Stimulated activated CD4-positive, alpha-beta T cell treated with anti-CD3 and anti-CD28 coated beads, Interleukin-1b, Interleukin-23, amount 100 ng/mL, for 1 hour (primary cell): ENCODE results near the gene MS4A5.
"Not testable (repeated sequence)": the region's sequence is repeated elsewhere in the genome, so short reads cannot be mapped to it uniquely, and the experiment has no call there.

Experiments
- DNase-seq, 2 donors: peaks; one replicate each; pipeline ENCODE4 v3.0.0-alpha.2; 2020; ENCODE audit warnings: low read depth in 2 of 2

The MS4A5 gene, protein sequence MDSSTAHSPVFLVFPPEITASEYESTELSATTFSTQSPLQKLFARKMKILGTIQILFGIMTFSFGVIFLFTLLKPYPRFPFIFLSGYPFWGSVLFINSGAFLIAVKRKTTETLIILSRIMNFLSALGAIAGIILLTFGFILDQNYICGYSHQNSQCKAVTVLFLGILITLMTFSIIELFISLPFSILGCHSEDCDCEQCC

DNA sequence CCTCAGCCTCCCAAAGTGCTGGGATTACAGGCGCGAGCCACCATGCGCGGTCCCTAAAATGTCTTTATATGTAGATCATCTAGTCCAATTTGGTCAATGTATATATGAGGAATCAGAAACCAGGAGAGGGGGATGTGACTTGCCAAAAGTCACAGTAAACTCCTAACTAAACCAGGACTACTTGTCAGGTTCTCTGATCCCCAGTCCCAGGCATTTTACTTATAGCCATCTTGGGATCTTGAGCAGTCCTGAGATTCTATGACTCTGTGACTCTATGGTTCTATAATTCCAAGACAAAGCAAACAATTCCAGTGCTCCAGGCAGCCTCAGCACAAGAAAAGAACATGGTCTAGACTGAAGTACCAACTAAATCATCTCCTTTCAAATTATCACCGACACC is at the start of gene MS4A5:
MS4A5 (plus strand) TSS at position 301 of the 400 bp plus-strand sequence. CDS start 103 bp downstream, outside the sequence.
- DNase-seq, result no peak

DNA sequence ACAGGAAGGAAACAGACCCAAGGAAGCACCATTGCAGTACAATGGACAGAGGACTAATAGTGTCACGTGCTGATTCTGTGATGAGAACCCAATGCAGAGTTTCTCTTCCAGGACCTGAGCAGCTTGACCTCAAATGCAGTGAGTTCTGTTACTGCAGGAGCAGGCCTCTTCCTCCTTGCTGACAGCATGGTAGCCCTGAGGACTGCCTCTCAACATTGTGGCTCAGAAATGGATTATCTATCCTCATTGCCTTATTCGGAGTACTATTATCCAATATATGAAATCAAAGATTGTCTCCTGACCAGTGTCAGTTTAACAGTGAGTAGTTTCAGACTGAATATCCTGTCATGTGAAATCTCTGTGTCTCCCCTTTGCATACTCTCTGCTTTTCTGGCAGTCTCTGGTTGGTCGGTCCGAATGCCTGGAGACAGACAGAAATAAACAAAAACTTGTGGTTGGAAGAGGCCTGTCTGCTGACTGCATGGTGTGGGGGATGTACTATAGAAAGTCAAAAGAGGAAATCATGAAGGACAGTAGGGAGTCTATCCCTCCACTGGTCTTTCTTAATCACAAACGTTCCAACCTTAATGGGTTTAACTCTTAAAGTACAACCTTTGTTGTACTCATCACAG is 40.0 kb upstream of the MS4A5 start:
- no peak for DNase-seq

DNA sequence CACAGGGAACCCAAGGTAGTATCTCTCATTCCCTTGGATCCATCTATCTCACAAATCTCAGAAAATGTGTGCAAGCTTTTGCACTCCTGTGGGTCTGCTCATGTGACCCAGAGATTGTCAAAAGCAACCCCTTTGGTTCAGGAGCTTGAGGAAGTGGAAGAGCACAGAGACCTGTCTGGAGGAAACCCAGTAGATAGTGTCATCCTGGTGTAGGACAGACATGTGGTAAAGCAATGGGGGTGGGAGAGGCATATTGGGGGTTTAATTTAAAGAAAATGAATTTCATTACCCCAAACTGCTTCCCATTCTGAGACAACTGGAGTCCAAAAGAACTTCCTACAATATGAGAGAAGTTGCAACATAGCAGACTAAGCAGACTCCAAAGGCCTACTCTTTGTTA is 39.0 kb upstream of the MS4A5 start:
- DNase-seq, result no peak

DNA sequence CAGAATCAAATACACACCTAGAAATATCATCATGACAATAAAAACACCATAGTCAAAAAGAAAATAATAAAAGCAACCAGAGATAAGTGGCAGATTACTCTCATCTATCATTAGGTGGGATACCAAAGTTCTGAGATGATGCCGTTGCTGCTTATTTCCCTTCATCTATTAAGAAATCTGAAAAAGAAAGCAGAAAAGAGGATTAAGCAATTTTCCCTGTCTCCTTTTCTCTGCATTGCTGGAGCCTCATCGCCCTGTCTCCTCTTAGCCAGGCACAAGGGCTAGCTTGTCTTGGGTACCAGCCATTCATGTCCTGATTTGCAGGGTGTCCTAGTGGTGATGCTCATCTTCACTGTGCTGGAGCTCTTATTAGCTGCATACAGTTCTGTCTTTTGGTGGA is 37.0 kb upstream of the MS4A5 start:
- DNase-seq, result no peak

DNA sequence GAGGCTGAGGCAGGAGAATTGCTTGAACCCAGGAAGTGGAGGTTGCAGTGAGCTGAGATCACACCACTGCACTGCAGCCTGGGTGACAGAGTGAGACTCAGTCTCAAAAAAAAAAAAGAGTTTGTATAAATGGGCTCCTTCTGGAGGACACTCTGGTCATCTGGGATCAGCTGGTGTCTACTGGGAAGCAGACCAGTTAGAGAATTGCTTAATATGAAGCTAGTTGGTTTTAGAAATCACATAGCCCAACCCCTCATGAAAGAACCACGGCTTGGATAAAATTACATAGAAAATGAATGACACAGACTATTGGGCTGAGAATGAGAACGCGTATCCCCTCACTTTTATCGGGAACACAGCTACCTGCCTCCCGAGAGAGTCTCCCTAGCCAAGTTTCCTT is 36.4 kb upstream of the MS4A5 start:
- DNase-seq, result no peak

DNA sequence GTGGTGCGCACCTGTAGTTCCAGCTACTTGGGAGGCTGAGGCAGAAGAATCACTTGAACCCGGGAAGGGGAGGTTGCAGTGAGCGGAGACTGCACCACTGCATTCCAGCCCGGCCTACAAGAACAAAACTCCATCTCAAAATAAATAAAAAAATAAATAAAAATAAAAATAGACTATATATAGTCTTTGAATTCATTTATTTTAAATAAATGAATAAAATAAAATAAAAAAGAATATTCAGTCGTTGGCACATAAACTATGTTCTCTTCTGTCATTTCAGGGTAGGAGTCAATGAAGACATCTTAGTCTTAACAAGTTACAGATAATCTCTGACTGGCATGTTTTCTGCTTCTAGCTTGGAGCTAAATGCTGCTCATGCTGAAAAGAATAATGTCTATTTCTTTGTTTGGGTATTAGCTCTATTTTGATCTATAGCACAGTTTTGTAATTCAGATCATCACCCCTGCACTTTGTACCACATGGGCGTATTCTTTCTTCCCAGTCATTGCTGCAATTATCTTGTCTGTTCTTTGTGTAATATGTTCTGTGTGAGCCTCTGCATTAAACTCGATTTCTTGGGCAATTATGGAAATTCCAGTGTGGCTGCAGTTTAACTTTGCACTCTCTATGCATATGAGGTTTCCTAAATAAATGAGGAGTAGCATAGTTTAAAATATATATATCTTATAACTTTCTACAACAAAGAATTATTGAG is 34.5 kb upstream of the MS4A5 start:
- DNase-seq, result no peak

DNA sequence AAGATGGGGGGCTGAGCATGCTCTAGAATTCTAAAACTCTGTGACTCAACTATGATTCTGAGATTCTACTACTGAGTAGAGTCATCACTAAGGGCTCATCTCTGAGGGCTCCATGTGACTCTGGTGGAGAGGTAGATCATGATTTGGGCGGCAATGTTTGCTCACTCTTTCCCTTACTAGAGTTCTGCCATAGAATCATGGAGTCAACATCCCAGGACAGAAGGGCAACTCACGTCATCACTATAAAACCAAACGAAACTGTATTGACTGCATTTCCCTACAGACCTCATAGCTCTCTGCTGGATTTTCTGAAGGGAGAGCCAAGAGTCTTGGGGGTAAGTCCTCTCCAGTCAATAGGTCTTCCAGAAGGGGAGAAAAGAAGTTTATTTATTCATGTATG is 33.0 kb upstream of the MS4A5 start, which contains the start of gene MS4A14:
MS4A14 (plus strand) TSS at position 78 of the 400 bp plus-strand sequence; CDS start at position 198, 120 bp downstream.
- DNase-seq, result no peak

DNA sequence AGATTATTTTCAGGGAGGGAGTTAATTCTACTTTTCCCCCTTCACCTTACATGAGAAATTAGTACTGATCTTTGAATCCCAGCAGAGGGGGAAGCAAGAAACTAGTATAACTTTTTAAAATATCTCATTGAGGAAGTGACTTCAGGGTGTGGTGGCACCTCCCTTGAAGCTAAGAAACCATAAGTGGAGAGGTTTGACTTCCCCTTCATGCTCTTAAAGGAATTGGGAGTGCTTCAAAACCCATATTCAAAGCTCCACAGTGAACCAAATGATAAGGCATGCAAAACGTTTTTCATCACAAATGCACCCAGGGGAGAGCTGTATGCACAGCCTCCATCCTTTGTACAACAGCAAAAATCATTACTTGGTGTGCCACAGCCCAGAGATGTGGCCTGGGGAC is 32.6 kb upstream of the MS4A5 start:
- no peak for DNase-seq

DNA sequence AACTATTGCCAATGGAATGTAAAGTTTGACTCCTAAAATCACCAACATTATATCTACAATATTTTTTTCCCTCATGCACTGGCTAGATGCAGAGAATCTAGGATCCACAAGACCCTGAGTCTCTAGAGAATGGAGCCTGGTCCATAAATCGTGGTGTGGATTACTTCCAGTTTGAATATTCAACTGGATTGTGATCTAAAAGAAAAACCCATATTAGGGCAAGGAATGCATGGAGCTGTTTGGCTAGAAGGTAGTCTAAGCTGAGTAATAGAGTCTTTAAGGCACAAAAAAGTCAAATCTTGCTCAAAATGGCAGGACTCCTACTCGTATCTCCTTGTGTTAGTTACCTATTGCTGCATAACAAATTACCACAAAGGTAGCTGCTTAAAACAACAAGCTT is 9.4 kb upstream of the MS4A5 start:
- DNase-seq, result no peak

DNA sequence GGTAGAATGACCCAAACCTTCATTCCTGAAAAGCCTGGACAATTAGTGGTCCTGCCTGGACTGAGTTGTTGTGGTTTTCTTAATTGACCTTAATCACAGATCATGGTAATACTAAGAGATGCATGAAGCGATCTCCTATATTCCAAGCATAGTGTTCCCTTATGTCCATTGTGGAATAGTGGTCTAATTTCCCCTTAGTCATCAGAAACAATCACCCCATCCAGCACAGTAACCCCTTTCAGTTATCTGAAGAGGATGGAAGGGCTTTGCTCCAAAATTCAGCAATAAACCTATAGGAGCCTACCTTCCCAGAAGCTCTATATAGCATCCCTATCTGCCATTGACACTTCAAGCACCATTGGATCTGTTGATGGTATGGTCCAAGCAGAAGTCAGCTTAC is 6.8 kb upstream of the MS4A5 start:
- no peak for DNase-seq

DNA sequence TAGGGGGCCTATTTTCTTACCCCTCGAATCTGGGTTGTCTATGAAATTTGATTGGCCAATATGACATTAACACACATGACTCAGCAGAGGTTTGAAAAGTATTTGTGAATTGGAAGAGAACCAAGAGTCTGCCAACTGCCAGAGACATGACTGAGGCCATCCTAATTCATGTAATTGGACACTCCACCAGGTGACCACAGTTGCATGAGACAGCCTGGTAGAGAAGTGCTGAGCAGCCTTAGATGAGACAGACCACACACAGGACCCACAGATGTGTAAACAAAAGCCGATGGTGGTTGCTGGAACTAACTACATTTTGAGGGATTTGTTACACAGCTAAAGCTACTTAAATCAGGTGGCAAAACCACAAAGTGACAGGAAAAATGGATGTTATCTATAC is 855 bp upstream of the MS4A5 start:
- DNase-seq, result no peak

DNA sequence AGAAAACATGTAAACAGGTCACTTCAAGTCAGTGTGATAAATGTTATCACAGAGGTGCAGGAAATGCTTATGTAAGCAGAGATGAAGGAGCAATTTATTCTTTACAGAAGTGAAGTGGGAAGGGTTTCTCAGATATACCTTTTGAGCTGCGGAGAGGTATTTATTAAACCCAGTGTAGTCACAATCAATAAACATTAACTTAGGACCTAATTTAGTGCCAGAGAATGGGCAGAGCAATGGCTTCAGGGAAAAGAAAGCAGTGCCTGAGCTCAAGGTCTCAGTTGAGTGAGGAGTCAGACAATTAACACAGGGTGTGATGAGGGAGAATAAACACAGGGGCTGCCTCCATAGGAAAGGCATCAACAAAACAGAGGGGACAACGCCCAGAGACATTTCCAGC is 1.9 kb downstream of the MS4A5 start:
- DNase-seq, result no peak

DNA sequence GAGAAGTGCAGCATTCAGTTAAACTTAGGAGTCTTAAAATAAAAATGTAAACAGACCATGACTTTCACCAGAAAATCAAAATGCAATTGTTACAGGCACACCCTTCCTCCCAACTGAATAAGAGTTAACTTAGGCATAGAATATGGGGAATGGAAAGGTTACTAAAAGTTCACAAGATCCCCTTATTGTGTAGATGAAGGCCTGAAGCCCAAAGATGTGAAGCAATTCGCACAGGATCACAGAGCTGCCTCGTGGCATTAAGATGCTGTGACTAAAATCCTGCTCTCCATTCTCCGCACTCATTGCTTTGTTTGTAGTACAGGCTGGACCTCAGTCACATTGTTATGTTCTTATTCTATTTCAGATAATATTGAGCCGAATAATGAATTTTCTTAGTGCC is 4.0 kb downstream of the MS4A5 start:
- DNase-seq, result no peak

DNA sequence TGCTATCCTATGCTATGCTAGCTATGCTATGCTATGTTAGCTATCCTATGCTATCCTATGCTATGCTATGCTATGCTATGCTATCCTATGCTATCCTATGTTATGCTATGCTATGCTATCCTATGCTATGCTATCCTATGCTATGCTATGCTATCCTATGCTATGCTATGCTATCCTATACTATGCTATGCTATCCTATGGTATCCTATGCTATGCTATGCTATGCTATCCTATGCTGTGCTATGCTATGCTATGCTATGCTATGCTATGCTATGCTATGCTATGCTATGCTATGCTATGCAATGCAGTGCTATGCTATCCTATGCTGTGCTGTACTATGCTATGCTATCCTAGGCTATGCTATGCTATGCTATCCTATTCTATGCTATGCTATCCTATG is 17.7 kb downstream of the MS4A5 start:
- DNase-seq, result no peak

DNA sequence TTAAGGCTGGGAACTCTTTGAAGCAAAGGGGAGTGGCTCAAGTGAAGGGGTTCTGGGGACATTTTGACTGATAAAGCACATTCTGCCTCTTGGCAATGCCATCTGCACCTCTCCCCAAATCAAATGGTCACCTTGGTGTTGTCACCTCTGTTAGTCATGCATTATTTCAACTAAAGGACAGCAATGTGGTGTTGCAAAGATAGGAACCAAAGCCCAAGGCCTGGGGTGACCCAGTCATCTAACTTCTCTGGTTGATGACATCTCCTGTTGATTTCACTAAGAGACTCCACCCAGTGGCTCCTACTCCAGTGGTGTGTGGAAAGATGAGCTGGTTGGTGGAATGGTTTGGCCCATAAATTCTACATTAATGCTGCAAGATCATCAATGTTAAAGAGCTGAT is 18.5 kb downstream of the MS4A5 start:
- DNase-seq, result no peak

DNA sequence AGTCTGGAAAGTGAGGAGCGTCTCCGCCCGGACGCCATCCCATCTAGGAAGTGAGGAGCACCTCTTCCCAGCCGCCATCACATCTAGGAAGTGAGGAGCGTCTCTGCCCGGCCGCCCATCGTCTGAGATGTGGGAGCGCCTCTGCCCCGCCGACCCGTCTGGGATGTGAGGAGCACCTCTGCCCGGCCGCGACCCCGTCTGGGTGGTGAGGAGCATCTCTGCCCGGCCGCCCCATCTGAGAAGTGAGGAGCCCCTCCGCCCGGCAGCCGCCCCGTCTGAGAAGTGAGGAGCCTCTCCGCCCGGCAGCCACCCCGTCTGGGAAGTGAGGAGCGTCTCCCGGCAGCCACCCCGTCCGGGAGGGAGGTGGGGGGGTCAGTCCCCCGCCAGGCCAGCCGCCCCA is 21.8 kb downstream of the MS4A5 start:
- DNase-seq, result not testable (repeated sequence)

DNA sequence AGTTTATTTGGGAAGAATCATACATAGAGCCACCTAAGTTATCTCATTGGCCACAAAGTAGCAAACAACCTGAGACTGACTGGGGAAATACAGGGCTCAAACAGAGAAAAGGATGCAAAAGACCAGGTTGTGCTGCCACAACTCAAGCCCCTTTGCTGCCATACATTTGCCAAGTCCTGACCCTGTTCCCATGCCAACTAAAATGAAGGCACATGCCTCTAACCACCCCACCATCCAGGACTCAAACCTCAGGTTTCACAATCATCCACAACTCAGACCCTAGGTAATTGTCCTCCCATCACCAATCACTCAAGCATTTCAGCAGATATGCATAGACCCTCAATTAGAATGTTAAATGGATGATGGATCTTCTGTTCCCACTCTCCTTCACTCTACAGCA is 24.8 kb downstream of the MS4A5 start:
- no peak for DNase-seq

DNA sequence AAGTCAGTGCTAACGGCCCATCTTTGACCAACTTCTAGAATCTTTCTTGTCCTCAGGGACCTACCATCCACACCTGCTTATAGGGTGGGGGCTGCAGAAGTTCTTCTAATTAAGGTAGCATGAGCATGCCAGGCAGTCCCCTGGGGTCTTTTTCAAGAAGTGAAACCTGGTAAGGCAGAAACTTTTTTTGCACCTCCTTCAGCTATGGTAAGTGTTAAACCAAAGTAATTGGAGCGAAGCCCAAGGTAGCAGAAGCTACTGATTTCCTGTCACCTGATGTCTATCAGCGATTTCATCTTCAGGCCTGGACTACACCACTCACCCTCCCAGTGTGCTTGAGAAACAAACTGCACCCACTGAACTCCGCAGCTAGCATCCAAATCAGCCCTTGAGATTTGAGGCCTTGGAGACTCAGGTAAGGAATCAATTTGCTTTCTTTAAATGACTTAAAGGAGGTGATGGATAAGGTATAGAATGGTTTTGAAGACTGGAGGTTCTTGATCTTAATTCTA is 26.2 kb downstream of the MS4A5 start, which contains the start of gene MS4A1:
MS4A1 (plus strand) TSS at position 317 of the 512 bp plus-strand sequence. CDS start 6,528 bp downstream, outside the sequence.
- no peak for DNase-seq

DNA sequence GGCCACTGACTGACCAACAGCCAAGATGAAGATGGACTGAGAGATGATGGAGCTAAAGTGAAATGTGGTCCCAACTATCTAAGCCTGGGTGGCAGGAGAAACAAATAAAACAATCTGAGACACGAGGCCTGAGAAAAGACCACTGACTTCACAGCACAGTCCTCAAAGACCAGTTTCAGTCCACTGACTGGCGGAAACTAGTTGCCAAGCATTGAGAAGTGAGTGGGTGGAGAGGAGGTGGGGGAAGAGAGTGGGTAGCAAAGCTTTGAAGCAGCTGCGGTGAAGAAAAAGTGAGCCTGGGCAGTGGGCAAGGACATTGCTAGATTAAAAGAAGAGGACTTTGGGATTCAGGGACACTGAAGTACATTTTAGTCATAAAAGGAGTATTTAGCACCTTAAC is 28.2 kb downstream of the MS4A5 start:
- DNase-seq, result no peak

DNA sequence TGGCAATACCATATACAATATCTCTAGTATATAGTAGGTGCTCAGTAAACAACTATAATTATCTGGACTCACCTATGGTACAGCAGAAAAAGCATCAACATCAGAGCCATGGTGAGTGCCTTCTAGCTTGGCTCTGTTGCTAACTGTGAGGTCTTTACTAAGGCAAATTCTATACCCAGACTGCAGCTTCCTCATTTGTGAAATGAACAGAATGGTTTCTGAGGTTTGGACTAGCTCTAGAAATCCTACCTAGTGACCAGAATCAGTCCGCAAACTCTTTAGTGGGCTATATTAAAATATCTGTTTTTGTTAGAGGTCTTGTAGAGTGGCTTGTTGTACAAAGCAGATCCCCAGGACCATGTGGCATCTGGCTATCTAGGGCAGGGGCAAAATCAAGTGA is 30.0 kb downstream of the MS4A5 start:
- DNase-seq, result no peak

DNA sequence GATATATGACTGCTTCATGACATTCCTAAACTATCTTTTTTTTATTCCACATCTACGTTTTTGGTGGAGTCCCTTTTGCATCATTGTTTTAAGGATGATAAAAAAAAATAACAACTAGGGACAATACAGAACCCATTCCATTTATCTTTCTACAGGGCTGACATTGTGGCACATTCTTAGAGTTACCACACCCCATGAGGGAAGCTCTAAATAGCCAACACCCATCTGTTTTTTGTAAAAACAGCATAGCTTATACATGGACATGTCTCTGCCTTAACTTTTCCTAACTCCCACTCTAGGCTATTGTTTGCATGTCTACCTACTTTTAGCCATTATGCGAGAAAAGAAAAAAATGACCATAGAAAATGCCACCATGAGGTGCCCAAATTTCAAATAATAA is 39.5 kb downstream of the MS4A5 start:
- no peak for DNase-seq

DNA sequence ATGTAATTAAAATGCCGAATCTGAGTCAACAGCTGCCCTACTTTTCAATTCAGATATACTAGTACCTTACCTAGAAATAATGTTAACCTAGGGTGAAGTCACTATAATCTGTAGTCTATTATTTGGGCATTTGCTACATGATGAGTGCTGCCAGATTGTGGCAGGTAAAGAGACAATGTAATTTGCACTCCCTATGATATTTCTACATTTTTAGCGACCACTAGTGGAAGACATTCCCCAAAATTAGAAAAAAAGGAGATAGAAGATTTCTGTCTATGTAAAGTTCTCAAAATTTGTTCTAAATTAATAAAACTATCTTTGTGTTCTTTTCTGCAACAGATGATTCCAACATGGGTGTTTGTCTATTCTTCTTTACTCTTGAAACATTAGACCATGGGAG is 40.4 kb downstream of the MS4A5 start:
- no peak for DNase-seq

DNA sequence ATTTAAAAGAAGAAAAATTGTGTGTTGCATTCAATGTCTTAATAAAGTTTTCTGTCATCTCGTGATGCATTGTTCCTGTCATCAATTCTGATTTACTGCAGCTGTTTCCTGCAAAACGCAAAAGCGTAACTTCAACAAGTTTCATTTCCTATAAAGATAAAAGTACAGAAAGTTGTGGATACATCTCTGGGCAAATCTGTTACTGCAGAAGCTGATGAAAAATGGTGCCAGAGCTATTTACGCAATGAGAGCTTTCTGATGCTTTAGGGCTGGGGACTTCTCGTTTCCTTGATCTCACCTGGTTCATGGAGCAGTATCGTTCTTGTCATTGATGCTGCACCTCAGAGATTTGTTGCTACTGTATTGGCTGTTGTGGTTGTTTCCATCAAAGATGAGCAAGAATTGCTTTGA is 47.7 kb downstream of the MS4A5 start:
- no peak for DNase-seq
